T-helper 17 cell (primary cell): ENCODE data around the gene JPH3. TPM values are rescaled to one million over a fixed set of nuclear protein-coding genes. Genes with fewer than 3 reads are reported as not detected.
"Not testable (repeated sequence)": the region's sequence is repeated elsewhere in the genome, so short reads cannot be mapped to it uniquely, and the experiment has no call there.

ENCODE experiments used
- ATAC-seq: fragments of 150-1000 bp; cut with Tn5 transposase; 2 replicates; pipeline ENCODE4 v1.10.0; 2021; ENCODE audit warnings: mild to moderate bottlenecking, moderate library complexity
- DNase-seq, 3 donors: peaks; one replicate each; pipeline versions ENCODE4 v3.0.0 to v3.0.0-alpha.2; 2020 to 2021
- H3K9me3 ChIP-seq: one replicate; pipeline ENCODE4 v1.7.0; 2013; ENCODE audit warnings: low read length, mild to moderate bottlenecking; ENCODE audit not compliant: control insufficient read depth, poor library complexity, severe bottlenecking
- H3K27ac Mint-ChIP-seq: one replicate; pipeline ENCODE4 v1.8.0; 2022; ENCODE audit warnings: mild to moderate bottlenecking, moderate library complexity, mixed read lengths
- H3K27me3 Mint-ChIP-seq: one replicate; pipeline ENCODE4 v1.8.0; 2022; ENCODE audit warnings: mixed read lengths
- H3K36me3 Mint-ChIP-seq: one replicate; pipeline ENCODE4 v1.8.0; 2022; ENCODE audit warnings: low read depth, mixed read lengths
- H3K4me1 Mint-ChIP-seq: one replicate; pipeline ENCODE4 v1.8.0; 2022; ENCODE audit warnings: mild to moderate bottlenecking, mixed read lengths
- H3K4me3 Mint-ChIP-seq: one replicate; pipeline ENCODE4 v1.8.0; 2022; ENCODE audit warnings: mild to moderate bottlenecking, moderate library complexity, mixed read lengths
- total RNA-seq, 4 donors: library from RNA in 2 of 4; stranded (reverse) in 2 of 4; gene quantifications; one replicate each; pipeline ENCODE4 v1.2.3 and lab custom pipeline; 2022 to 2026

The JPH3 gene
- total RNA-seq, 2 donors from 2014 or later, result 0.08 TPM; not detected in 1

- no peaks in the 10 kb centered on the region for H3K9me3 ChIP-seq
- Mint-ChIP-seq H3K36me3 (no peaks in the 10 kb centered on the region), H3K4me1 (peaks cover 3% of the 10 kb centered on the region), H3K27me3 (peaks cover 4% of the 10 kb centered on the region), H3K27ac (no peak overlapping the region), H3K4me3 (no peak overlapping the region)
- DNase-seq (no peak), ATAC-seq (no peak)
Observed at GRCh38 chr16:87563714-87564523, 38.4 kb upstream of the JPH3 start.

- no peak overlapping the region for H3K4me3 Mint-ChIP-seq
- no peaks in the 10 kb centered on the region for H3K9me3 ChIP-seq
- ATAC-seq (no peak), DNase-seq (no peak)
- H3K4me1 Mint-ChIP-seq, result peaks cover 3% of the 10 kb centered on the region
- no peak overlapping the region for H3K27ac Mint-ChIP-seq
- H3K36me3 Mint-ChIP-seq, result no peaks in the 10 kb centered on the region
- peaks cover 8% of the 10 kb centered on the region for H3K27me3 Mint-ChIP-seq
Observed at GRCh38 chr16:87564524-87564778, 37.9 kb upstream of the JPH3 start.

- H3K36me3 Mint-ChIP-seq, result no peaks in the 10 kb centered on the region
- ATAC-seq, result no peak
- H3K27ac Mint-ChIP-seq, result no peak overlapping the region
- no peak for DNase-seq
- no peaks in the 10 kb centered on the region for H3K4me1 Mint-ChIP-seq
- no peaks in the 10 kb centered on the region for H3K9me3 ChIP-seq
- H3K4me3 Mint-ChIP-seq, result no peak overlapping the region
- peaks cover 33% of the 10 kb centered on the region for H3K27me3 Mint-ChIP-seq
Observed at GRCh38 chr16:87569601-87570571, 32.4 kb upstream of the JPH3 start.

DNA sequence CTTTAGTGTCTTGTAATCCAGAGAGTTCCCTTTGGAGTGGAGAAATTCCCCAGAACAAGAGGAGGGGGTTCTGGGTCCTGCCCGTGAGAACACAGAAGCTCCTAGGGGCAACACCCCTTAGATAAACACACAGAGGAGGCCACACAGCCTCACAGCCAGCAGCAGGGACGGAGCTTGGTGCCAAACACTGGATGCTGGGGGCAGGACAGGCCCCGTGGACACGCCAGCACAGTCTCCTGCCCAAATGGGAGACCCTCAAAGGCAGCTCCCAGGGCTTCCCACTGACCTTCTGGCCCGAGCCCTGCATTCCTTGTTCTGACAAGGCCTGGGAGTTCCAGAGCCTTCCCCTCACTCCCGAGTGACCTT lies 31.8 kb upstream of the JPH3 start:
- no peak for DNase-seq
- Mint-ChIP-seq H3K27me3 (peaks cover 39% of the 10 kb centered on the region), H3K27ac (no peak overlapping the region), H3K4me3 (no peak overlapping the region), H3K4me1 (no peaks in the 10 kb centered on the region), H3K36me3 (no peaks in the 10 kb centered on the region)
- no peak for ATAC-seq
- no peaks in the 10 kb centered on the region for H3K9me3 ChIP-seq

DNA sequence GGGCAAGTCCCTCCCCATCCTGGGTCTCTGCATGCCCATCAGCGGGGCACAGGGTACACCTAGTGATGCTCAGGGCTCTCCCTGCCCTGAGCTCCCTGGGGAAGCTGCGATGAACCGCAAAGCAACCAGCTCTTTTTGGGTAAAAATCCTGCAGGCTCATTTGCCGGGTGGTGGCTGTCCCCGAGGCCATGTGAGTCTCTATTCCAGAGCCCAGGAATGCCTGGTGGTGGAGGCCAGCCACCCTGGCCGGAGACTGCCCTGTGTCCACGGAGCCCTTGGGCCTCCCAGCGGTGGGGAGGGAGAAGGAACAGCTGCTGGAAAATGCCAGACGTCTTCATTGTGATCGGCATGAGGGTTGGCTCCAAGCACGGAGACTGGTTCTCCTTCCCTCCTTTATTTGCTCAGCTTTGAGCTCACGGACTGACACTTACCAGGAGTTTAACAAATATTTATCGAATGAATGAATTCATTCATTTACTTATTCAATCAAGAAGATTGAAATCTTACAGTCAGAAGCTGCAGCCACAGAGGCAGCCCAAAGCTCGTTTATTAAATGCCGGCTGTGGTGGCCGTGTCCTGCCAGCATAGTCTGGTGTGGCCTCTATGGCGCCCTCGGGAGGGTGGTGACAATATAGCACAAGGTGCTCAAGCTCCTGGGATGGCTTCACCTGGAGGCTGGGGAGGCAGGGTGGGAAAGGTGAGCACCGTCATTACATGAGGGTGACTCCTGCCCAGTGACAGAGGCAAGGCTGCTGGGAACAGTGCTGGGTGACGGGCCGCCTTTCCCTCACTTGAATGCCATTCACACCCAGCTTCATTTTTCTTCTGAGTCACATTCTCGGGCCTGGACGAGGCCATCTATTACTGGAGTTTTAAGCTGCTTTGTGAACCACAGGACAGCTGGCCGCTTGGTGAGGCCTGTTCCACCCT lies 31.1 kb upstream of the JPH3 start:
- peaks cover 42% of the 10 kb centered on the region for H3K27me3 Mint-ChIP-seq
- H3K9me3 ChIP-seq, result no peaks in the 10 kb centered on the region
- no peaks in the 10 kb centered on the region for H3K4me1 Mint-ChIP-seq
- ATAC-seq (no peak), DNase-seq (no peak)
- no peak overlapping the region for H3K27ac Mint-ChIP-seq
- no peaks in the 10 kb centered on the region for H3K36me3 Mint-ChIP-seq
- no peak overlapping the region for H3K4me3 Mint-ChIP-seq

DNA sequence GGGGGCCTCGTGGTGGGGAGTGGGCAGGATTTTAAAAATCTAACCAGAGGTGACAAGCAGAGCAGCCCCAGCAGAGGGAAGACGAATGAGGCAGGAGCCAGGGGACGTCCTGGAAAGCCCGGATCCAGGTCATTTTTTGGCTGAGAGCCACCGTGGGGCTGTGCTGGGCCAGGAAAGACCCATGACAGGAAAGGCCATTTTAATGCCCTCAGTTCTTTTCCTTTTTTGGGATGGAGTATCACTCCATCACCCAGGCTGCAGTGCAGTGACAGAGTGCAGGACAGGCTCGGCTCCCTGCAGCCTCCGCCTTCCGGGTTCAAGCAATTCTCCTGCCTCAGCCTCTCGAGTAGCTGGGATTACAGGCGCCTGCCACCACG lies 30.5 kb upstream of the JPH3 start:
- Mint-ChIP-seq H3K27ac (no peak overlapping the region), H3K4me3 (no peak overlapping the region), H3K27me3 (peaks cover 48% of the 10 kb centered on the region), H3K36me3 (no peaks in the 10 kb centered on the region), H3K4me1 (no peaks in the 10 kb centered on the region)
- DNase-seq (no peak), ATAC-seq (no peak)
- no peaks in the 10 kb centered on the region for H3K9me3 ChIP-seq

- no peak for DNase-seq
- H3K4me3 Mint-ChIP-seq, result no peak overlapping the region
- no peaks in the 10 kb centered on the region for H3K9me3 ChIP-seq
- no peak for ATAC-seq
- no peak overlapping the region for H3K27ac Mint-ChIP-seq
- H3K27me3 Mint-ChIP-seq, result peaks cover 51% of the 10 kb centered on the region
- H3K36me3 Mint-ChIP-seq, result no peaks in the 10 kb centered on the region
- H3K4me1 Mint-ChIP-seq, result no peaks in the 10 kb centered on the region
Observed at GRCh38 chr16:87572959-87573358, 29.3 kb upstream of the JPH3 start.

GRCh38 chr16:87575027-87575804 lies 27.1 kb upstream of the JPH3 start:
- Mint-ChIP-seq H3K27me3 (peaks cover 54% of the 10 kb centered on the region), H3K27ac (no peak overlapping the region), H3K4me1 (no peaks in the 10 kb centered on the region), H3K4me3 (no peak overlapping the region), H3K36me3 (peaks cover 3% of the 10 kb centered on the region)
- ATAC-seq, result no peak
- H3K9me3 ChIP-seq, result no peaks in the 10 kb centered on the region
- no peak for DNase-seq

DNA sequence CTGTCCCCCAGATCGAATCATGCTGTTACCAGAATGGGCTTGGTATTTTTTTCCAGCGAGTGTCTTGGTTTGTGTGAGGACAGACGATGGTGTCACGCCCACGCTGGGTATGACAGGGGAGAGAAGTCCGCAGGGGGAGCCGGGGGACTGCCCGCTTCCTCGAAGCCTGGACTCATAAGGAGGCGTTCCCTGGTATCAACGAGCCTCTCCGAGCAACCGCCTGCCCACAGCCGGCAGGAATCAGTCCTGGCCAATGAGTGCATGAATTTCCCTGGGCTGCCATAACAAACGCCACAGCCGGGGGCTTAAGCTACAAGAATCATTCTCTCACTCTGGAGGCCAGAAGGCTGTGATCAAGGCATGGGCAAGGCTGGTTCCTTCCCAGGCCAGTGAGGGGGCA lies 26.1 kb upstream of the JPH3 start:
- no peak overlapping the region for H3K4me3 Mint-ChIP-seq
- peaks cover 3% of the 10 kb centered on the region for H3K36me3 Mint-ChIP-seq
- DNase-seq (no peak), ATAC-seq (no peak)
- H3K27ac Mint-ChIP-seq, result no peak overlapping the region
- H3K4me1 Mint-ChIP-seq, result no peaks in the 10 kb centered on the region
- no peaks in the 10 kb centered on the region for H3K9me3 ChIP-seq
- H3K27me3 Mint-ChIP-seq, result peaks cover 56% of the 10 kb centered on the region

DNA sequence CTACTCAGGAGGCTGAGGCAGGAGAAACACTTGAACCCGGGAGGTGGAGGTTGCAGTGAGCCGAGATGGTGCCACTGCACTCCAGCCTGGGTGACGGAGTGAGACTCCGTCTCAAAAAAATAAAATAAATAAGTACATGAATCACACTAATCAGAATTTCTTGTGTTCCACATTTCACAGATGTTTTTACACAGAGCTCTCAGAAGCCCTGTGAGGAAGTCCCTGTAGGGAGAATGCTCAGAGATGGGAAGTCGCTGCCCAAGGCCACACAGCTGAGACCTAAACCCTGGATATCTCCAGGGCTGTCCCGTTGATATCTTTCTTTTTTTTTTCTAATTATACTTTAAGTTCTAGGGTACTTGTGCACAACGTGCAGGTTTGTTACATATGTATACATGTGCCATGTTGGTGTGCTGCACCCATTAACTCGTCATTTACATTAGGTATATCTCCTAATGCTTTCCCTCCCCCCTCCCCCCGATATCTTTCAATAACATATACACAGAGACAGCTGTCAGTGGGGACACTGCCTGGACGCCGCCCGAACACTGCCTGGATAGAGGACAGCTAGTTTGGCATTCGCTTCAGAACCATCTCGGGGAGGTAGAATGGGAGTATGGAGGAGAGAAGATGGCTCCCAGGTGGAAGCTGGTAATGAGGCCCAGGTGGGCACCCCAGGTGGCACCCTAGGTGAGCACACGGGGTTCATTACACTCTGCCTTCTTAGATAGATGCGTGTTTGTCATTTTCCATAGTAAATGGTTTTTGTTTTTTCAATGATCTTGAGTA lies 24.0 kb upstream of the JPH3 start:
- H3K4me3 Mint-ChIP-seq, result not testable (repeated sequence)

GRCh38 chr16:87579691-87580090 lies 22.6 kb upstream of the JPH3 start:
- H3K4me3 Mint-ChIP-seq, result no peak overlapping the region
- peaks cover 62% of the 10 kb centered on the region for H3K27me3 Mint-ChIP-seq
- no peaks in the 10 kb centered on the region for H3K9me3 ChIP-seq
- no peaks in the 10 kb centered on the region for H3K4me1 Mint-ChIP-seq
- H3K36me3 Mint-ChIP-seq, result peaks cover 3% of the 10 kb centered on the region
- no peak for ATAC-seq
- no peak for DNase-seq
- H3K27ac Mint-ChIP-seq, result no peak overlapping the region

More for the DNA sequence above, 24.0 kb upstream of the JPH3 start:
- not testable (repeated sequence) for H3K36me3 Mint-ChIP-seq, H3K27ac Mint-ChIP-seq, H3K9me3 ChIP-seq, DNase-seq, ATAC-seq, H3K4me1 Mint-ChIP-seq
- peaks cover 52% of the 10 kb centered on the region for H3K27me3 Mint-ChIP-seq

DNA sequence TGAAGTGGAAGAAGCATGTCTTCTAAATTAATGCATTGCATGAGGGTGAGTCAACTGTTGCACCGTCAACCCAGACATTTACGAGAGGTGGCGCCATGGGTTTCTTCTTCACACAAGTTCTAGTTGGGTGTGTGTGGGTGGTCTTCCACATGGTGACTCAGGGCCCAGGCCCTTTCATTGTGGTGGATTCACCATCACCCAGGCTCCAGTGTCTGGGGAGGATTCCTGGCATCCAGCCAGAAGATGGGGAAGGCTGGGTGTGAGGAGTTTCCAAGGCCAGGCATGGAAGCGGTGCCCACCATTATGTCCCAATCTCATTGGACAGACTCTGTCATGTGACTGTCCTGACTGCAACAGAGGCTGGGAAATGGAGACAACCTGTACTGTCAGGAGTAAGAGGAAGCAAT lies 21.4 kb upstream of the JPH3 start:
- H3K4me1 Mint-ChIP-seq, result no peaks in the 10 kb centered on the region
- H3K36me3 Mint-ChIP-seq, result peaks cover 3% of the 10 kb centered on the region
- ATAC-seq, result no peak
- no peaks in the 10 kb centered on the region for H3K9me3 ChIP-seq
- peaks cover 61% of the 10 kb centered on the region for H3K27me3 Mint-ChIP-seq
- H3K27ac Mint-ChIP-seq, result no peak overlapping the region
- no peak for DNase-seq
- no peak overlapping the region for H3K4me3 Mint-ChIP-seq
